ENCODE measurements around the gene TTC36. TPM values are rescaled to one million over a fixed set of nuclear protein-coding genes. Genes with fewer than 3 reads are reported as not detected.

Gene TTC36
- total RNA-seq, 1 experiment from 2014 or later: 0.38 TPM

DNA sequence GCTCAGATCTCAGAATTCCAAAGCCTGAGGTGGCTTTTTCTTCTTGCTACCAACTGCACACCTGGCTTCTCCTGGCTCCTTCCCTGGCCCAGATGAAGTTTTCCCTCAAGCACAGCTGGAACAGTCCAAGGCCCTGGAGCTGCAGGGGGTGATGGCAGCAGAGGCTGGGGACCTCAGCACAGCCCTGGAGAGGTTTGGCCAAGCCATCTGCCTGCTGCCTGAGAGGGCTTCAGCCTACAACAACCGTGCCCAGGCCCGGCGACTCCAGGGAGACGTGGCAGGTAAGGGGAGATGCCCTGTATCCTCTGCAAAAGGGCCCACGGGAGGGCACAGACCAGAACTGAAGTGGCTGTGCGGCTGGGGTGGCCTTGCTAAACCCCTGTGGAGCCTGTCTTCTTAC, 1.2 kb downstream of the TTC36 start:
- H3K27me3 Mint-ChIP-seq (ENCODE audit: unreplicated experiment): no peaks in the 10 kb centered on the region
- intact Hi-C loops (cut with micrococcal nuclease; ENCODE audit: unreplicated experiment): no loop called here
- H3K9me3 Mint-ChIP-seq (ENCODE audit: low read depth, unreplicated experiment): no peaks in the 10 kb centered on the region
- peaks cover 41% of the 10 kb centered on the region for H3K36me3 Mint-ChIP-seq (ENCODE audit: insufficient read depth, unreplicated experiment)
- H3K27ac Mint-ChIP-seq (ENCODE audit: unreplicated experiment): no peak overlapping the region
- CTCF ChIA-PET: no interaction called here
- TF ChIP-seq, protein P1, sequence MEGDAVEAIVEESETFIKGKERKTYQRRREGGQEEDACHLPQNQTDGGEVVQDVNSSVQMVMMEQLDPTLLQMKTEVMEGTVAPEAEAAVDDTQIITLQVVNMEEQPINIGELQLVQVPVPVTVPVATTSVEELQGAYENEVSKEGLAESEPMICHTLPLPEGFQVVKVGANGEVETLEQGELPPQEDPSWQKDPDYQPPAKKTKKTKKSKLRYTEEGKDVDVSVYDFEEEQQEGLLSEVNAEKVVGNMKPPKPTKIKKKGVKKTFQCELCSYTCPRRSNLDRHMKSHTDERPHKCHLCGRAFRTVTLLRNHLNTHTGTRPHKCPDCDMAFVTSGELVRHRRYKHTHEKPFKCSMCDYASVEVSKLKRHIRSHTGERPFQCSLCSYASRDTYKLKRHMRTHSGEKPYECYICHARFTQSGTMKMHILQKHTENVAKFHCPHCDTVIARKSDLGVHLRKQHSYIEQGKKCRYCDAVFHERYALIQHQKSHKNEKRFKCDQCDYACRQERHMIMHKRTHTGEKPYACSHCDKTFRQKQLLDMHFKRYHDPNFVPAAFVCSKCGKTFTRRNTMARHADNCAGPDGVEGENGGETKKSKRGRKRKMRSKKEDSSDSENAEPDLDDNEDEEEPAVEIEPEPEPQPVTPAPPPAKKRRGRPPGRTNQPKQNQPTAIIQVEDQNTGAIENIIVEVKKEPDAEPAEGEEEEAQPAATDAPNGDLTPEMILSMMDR (IDR thresholded peaks at IDR 0.05; ENCODE audit: unreplicated experiment): no peak
- H3K4me1 Mint-ChIP-seq (ENCODE audit: low read depth, unreplicated experiment): peaks cover 13% of the 10 kb centered on the region
- no peak overlapping the region for H3K4me3 Mint-ChIP-seq (ENCODE audit: low read depth, unreplicated experiment)
- DNase-seq: no peak
- no TSS peak for BruUV-seq (replicated peaks)

DNA sequence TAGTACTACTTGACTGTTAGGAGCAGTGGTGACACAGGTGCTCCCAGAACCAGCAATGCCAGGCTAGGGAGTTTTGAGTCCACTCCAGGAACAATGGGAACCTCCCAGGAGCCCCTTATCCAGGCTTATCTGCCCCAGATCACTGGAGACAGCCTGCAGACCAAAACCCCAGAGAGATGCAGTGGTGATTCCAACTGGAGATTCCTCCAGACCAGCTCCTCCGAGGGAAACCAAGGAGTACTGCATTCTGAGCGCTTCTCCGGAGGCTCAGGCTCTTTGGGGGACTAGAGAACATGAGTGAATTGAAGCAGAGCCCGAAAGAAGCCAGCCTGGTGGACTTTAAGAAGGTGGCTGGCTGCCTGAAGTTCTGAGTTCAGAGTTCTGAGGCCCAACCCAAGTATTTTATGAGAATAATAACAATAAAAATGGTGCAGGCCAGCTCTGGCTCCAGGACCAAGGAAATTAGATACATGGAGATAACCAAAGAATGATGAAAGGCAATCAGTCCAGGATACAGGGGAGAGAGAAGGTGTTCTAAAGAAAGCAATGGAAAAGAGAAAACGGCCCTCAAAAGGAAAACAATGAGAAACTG, 2.4 kb downstream of the TTC36 start:
- peaks cover 41% of the 10 kb centered on the region for H3K36me3 Mint-ChIP-seq (ENCODE audit: insufficient read depth, unreplicated experiment)
- H3K4me3 Mint-ChIP-seq (ENCODE audit: low read depth, unreplicated experiment): peak overlapping the region; percentile 75
- intact Hi-C loops (cut with micrococcal nuclease; ENCODE audit: unreplicated experiment): no loop called here
- H3K4me1 Mint-ChIP-seq (ENCODE audit: low read depth, unreplicated experiment): peaks cover 13% of the 10 kb centered on the region
- TF ChIP-seq, protein P1 (IDR thresholded peaks at IDR 0.05; ENCODE audit: unreplicated experiment): no peak
- no peaks in the 10 kb centered on the region for H3K9me3 Mint-ChIP-seq (ENCODE audit: low read depth, unreplicated experiment)
- CTCF ChIA-PET: no interaction called here
- no peak overlapping the region for H3K27ac Mint-ChIP-seq (ENCODE audit: unreplicated experiment)
- DNase-seq: no peak
- TSS peak; percentile 13 for BruUV-seq (replicated peaks)
- no peaks in the 10 kb centered on the region for H3K27me3 Mint-ChIP-seq (ENCODE audit: unreplicated experiment)

DNA sequence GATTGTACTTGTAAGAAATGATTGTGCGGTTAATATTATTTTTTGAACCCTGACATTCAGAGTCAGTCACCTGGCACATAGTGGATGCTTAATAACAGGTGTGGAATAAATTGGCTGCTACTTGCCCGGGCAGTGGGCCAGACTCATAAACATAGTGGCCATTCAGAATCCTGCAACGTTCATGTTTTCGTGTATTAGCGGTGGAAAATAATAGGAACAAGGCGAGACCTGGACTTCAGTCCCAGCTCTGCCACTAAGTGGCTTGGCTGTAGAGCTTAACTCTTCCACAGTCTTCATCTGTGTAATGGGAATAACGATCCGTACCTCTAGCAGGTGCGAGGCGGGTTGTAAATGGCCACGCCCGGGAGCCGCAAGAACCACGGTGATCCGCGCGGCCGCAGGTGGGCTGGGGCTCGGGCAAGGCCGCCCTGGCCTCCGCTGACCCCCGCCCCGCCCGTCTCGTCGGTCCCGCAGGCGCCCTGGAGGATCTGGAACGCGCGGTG, 3.0 kb downstream of the TTC36 start:
- no TSS peak for BruUV-seq (replicated peaks)
- TF ChIP-seq, protein P1 (IDR thresholded peaks at IDR 0.05; ENCODE audit: unreplicated experiment): no peak
- Mint-ChIP-seq H3K9me3 (ENCODE audit: low read depth, unreplicated experiment) (no peaks in the 10 kb centered on the region), H3K4me3 (ENCODE audit: low read depth, unreplicated experiment) (peak overlapping the region; percentile 75), H3K4me1 (ENCODE audit: low read depth, unreplicated experiment) (peaks cover 13% of the 10 kb centered on the region), H3K36me3 (ENCODE audit: insufficient read depth, unreplicated experiment) (peaks cover 37% of the 10 kb centered on the region), H3K27ac (ENCODE audit: unreplicated experiment) (no peak overlapping the region), H3K27me3 (ENCODE audit: unreplicated experiment) (no peaks in the 10 kb centered on the region)
- no peak for DNase-seq
- intact Hi-C loops (cut with micrococcal nuclease; ENCODE audit: unreplicated experiment): no loop called here
- CTCF ChIA-PET: interaction anchor here (0.6 kb wide), 1 partner anchor 685 kb away, joined by 3 read pairs; no protein-coding TSS in a partner anchor

DNA sequence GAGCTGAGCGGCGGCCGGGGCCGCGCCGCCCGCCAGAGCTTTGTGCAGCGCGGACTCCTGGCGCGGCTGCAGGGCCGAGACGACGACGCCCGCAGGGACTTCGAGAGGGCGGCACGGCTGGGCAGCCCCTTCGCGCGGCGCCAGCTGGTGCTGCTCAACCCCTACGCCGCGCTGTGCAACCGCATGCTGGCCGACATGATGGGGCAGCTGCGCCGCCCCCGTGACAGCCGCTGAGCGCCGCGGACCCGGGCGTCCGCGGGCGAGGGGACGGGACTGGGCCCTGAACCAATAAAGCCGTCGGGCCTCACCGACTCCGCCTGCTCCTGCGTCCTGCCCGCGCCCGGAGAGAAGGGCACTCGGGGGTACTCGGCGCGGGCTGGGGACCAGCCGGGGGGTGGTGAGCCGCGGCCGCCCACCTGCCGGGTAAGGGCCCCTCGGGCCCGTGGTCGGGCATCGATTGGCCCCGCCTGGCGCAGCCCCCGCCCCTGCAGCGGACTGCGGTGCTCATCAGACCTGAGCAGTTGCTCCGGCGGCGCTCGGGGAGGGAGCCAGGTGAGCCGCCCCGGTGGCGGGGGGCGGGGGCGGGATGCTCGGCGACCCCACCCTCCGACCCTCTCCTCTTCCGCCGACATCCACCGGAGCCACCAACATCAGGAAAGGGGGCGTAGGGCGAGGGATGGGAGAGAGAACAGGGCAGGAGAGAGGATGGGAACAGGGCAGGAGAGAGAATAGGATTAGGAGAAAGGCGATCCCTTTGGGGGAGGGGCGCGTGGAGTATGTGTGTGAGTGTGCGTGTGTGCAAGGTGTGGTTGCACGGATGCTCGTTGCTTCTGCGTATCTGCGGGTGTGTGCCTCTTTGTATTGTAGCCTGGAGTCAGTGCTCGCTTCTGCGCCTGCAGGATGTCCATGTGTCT, 3.7 kb downstream of the TTC36 start, which contains the start of gene TMEM25:
TSS of gene TMEM25 (plus strand) at position 510 of the 914 bp plus-strand sequence. CDS start 610 bp downstream, outside the sequence.
- intact Hi-C loops (cut with micrococcal nuclease; ENCODE audit: unreplicated experiment): no loop called here
- Mint-ChIP-seq H3K27me3 (ENCODE audit: unreplicated experiment) (no peaks in the 10 kb centered on the region), H3K4me1 (ENCODE audit: low read depth, unreplicated experiment) (peaks cover 13% of the 10 kb centered on the region), H3K4me3 (ENCODE audit: low read depth, unreplicated experiment) (peak within 1 kb of the TSS; percentile 75), H3K36me3 (ENCODE audit: insufficient read depth, unreplicated experiment) (peaks cover 33% of the 10 kb centered on the region), H3K27ac (ENCODE audit: unreplicated experiment) (no peak within 1 kb of the TSS), H3K9me3 (ENCODE audit: low read depth, unreplicated experiment) (no peaks in the 10 kb centered on the region)
- DNase-seq: peak; percentile 63
- TF ChIP-seq, protein P1 (IDR thresholded peaks at IDR 0.05; ENCODE audit: unreplicated experiment): no peak
- no TSS peak for BruUV-seq (replicated peaks)
- CTCF ChIA-PET: interaction anchor here (0.6 kb wide), 1 partner anchor 685 kb away, joined by 3 read pairs; no protein-coding TSS in a partner anchor

Measured in Calu3 (cell line).